Spinal cord (tissue), 10 donors: ENCODE data around the gene TBX21. TPM values are rescaled to one million over a fixed set of nuclear protein-coding genes. Genes with fewer than 3 reads are reported as not detected.

ENCODE experiments used
- DNase-seq, 6 donors: peaks; one replicate each; pipeline versions ENCODE4 v3.0.0 to v3.0.0-alpha.2; 2013 to 2015; ENCODE audit warnings: low spot score in 6 of 6, low read depth in 4 of 6
- H3K27ac ChIP-seq: one replicate; pipeline ENCODE4 v1.5.1; 2013; ENCODE audit warnings: low read depth, low read length, control low read depth
- H3K27me3 ChIP-seq: one replicate; pipeline ENCODE4 v1.6.1; 2013; ENCODE audit warnings: low read length; ENCODE audit not compliant: control insufficient read depth, insufficient read depth
- H3K36me3 ChIP-seq: one replicate; pipeline ENCODE4 v1.6.1; 2013; ENCODE audit warnings: low read length; ENCODE audit not compliant: control insufficient read depth, insufficient read depth
- H3K4me1 ChIP-seq: one replicate; pipeline ENCODE4 v1.6.1; 2013; ENCODE audit warnings: low read length; ENCODE audit not compliant: control insufficient read depth, insufficient read depth
- H3K4me3 ChIP-seq: one replicate; pipeline ENCODE4 v1.5.1; 2013; ENCODE audit warnings: low read depth, low read length, control low read depth
- H3K9me3 ChIP-seq: one replicate; pipeline ENCODE4 v1.6.1; 2013; ENCODE audit warnings: low read length; ENCODE audit not compliant: control insufficient read depth, insufficient read depth
- WGBS: methylation state at CpG from one replicate; pipeline ENCODE4 v1.1.5; 2013; ENCODE audit warnings: missing lambda C conversion rate; ENCODE audit not compliant: insufficient coverage; 5-methylcytosine and 5-hydroxymethylcytosine counted together
- polyA plus RNA-seq, 2 donors: library from polyadenylated mRNA; unstranded; fragments of 120-200 nt; gene quantifications; one replicate each; pipeline ENCODE4 v1.2.1, GENCODE V29; 2013; ENCODE audit not compliant: insufficient read length in 2 of 2
- total RNA-seq, 2 donors: library from RNA; depleted of rRNA in 1 of 2; stranded (reverse); fragments of 120-200 nt in 1 of 2; fragments of >200 nt in 1 of 2; gene quantifications; one replicate each; pipeline versions ENCODE4 v1.2.3 to v1.2.4, GENCODE V29; 2013 to 2014
- donor health status: healthy.

TBX21 gene
- total and polyA plus RNA-seq, 4 donors: 0.17 to 0.36 (median 0.26) TPM

GRCh38 chr17:47705536-47706530 lies 27.2 kb upstream of the TBX21 start:
- Histone ChIP-seq H3K36me3 (peaks cover 63% of the 10 kb centered on the region), H3K27ac (peak overlapping the region; percentile 80), H3K27me3 (no peaks in the 10 kb centered on the region), H3K4me1 (peaks cover 58% of the 10 kb centered on the region), H3K4me3 (no peak overlapping the region), H3K9me3 (no peaks in the 10 kb centered on the region)
- no peak for DNase-seq
- 75% methylated on average over 7 of the region's 12 CpGs for WGBS

DNA sequence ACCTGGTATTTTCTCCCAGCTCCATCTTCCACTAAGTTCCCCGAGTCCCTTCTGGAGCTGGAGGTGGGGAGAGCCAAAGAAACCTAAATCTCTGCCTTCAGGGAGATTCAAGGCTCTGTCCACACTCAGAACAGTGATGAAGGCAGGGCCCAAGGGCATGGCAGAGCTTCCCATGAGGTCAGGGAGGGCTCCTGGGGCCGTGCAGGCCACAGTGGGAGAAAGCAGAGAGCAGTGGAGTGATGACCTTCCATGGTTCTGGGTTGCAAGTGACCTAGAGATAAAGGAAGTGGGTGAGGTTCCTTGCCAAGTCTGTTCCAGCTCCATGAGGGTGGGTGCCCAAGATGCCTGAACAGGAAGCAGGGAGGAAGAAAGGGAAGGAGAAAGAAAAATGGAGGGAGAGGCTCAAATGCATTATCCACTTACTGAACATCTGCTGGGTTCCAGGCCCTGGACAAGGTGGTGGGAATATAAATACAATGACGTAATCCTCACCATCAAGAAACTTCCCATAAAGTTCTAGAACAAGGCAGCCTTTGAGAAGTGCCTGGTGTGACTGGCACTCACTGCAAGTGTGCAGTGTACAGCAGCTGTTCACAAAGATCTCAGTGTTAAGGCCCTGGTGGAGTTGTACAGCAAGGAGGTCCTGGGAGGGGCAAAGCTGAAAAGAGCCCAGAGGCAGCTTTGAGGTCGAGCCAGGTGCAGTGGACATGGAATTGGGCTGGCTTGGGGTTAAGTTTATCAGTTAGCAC lies 25.8 kb upstream of the TBX21 start:
- Histone ChIP-seq H3K4me1 (peaks cover 58% of the 10 kb centered on the region), H3K9me3 (no peaks in the 10 kb centered on the region), H3K27ac (peak overlapping the region; percentile 80), H3K27me3 (no peaks in the 10 kb centered on the region), H3K4me3 (no peak overlapping the region), H3K36me3 (peaks cover 62% of the 10 kb centered on the region)
- peak in 3 of 6 donors; percentile 28 to 77 (median 53) for DNase-seq
- 40% methylated on average over 2 of the region's 4 CpGs for WGBS

GRCh38 chr17:47707884-47708283 lies 25.2 kb upstream of the TBX21 start:
- WGBS: 67% methylated on average over 2 of the region's 3 CpGs

DNA sequence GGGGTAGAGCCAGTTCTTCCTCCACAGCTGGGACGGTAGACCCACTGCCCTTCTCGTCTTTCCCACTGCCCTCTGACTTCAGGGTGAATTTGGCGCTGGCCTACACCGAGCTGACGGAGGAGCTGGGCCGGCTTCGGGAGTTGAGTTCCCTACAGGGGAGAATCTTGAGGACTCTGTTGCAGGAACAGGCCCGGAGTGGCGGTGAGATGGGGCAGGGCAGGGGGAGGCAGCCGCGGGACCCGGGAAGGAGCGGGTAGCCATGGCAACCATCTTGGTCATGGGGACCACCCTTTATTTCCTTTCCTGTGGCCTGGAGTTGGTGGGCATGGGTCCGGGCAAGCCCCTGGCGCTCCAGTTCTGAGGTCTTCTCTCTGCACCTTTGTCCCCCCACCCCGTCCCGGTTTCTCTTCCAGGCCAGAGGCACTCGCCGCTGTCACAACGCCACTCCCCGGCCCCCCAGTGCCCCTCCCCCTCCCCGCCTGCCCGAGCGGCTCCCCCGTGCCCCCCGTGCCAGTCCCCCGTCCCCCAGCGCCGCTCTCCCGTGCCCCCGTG lies 24.6 kb upstream of the TBX21 start:
- WGBS: 21% methylated on average over 15 of the region's 31 CpGs
- Histone ChIP-seq H3K9me3 (no peaks in the 10 kb centered on the region), H3K4me3 (peak overlapping the region; percentile 32), H3K27me3 (no peaks in the 10 kb centered on the region), H3K36me3 (peaks cover 51% of the 10 kb centered on the region), H3K4me1 (peaks cover 48% of the 10 kb centered on the region), H3K27ac (peak overlapping the region; percentile 80)
- peak in 1 of 6 donors; percentile 16 for DNase-seq

More at GRCh38 chr17:47707884-47708283, 25.2 kb upstream of the TBX21 start:
- no peaks in the 10 kb centered on the region for H3K9me3 ChIP-seq
- peak overlapping the region; percentile 80 for H3K27ac ChIP-seq
- peaks cover 53% of the 10 kb centered on the region for H3K4me1 ChIP-seq
- H3K4me3 ChIP-seq: peak overlapping the region; percentile 32
- H3K27me3 ChIP-seq: no peaks in the 10 kb centered on the region
- H3K36me3 ChIP-seq: peaks cover 56% of the 10 kb centered on the region
- DNase-seq: no peak

- H3K36me3 ChIP-seq: peaks cover 47% of the 10 kb centered on the region
- 35% methylated on average over 87 of the region's 89 CpGs for WGBS
- H3K27ac ChIP-seq: peak overlapping the region; percentile 44
- peak in 1 of 6 donors; percentile 69 for DNase-seq
- H3K4me1 ChIP-seq: peaks cover 44% of the 10 kb centered on the region
- no peaks in the 10 kb centered on the region for H3K9me3 ChIP-seq
- H3K27me3 ChIP-seq: peaks cover 3% of the 10 kb centered on the region
- H3K4me3 ChIP-seq: no peak overlapping the region
These were observed 24.0 kb upstream of the TBX21 start for GRCh38 chr17:47708864-47709541.

- Histone ChIP-seq H3K4me1 (peaks cover 38% of the 10 kb centered on the region), H3K27me3 (peaks cover 3% of the 10 kb centered on the region), H3K36me3 (peaks cover 42% of the 10 kb centered on the region), H3K9me3 (no peaks in the 10 kb centered on the region), H3K27ac (peak overlapping the region; percentile 44), H3K4me3 (no peak overlapping the region)
- WGBS: no CpG with 5 or more reads among the region's 3 CpGs
- no peak for DNase-seq
These were observed 23.4 kb upstream of the TBX21 start for GRCh38 chr17:47709594-47709993.

DNA sequence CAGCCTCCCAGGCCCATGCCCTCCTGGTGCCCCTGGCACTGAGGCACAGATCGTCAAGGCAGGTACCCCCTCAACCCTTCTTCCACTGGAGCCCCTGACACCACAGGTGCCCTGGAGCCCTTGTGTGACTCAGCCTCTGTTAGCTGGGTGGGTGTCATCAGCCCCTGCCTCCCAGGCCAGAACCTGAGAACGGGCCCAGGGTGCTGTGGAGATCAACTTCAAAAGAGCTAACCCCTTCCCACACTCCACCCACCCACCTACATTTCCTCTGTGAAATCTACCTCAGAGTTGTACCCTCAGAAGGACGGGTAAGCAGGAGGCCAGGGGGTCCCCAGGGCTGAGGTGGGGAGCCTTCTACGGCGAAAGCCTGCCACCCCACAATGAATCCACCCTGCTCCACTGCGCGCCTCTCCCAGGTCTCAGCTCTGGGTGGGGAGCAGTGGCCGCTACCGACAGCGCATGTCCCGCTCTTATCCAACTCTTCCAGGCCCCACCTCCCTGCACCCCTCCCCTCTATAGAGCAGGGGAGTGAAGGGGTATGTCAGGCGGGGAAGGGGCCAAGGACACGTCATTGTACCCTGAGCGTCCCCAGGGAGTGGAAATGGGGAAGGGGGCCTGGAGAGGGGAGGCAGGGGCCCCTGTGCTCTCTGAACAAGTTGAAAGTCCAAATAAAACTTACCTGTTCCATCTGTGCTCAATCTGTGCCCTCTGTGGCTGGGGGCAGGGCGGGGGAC lies 21.5 kb upstream of the TBX21 start:
- DNase-seq: no peak
- Histone ChIP-seq H3K27ac (no peak overlapping the region), H3K9me3 (no peaks in the 10 kb centered on the region), H3K36me3 (peaks cover 32% of the 10 kb centered on the region), H3K27me3 (peaks cover 3% of the 10 kb centered on the region), H3K4me1 (peaks cover 24% of the 10 kb centered on the region), H3K4me3 (no peak overlapping the region)
- 94% methylated on average over 10 of the region's 15 CpGs for WGBS

- H3K9me3 ChIP-seq: no peaks in the 10 kb centered on the region
- WGBS: 82% methylated on average over 4 of the region's 5 CpGs
These were observed 20.6 kb upstream of the TBX21 start for GRCh38 chr17:47712330-47713023.

More at GRCh38 chr17:47712330-47713023, 20.6 kb upstream of the TBX21 start:
- DNase-seq: no peak
- Histone ChIP-seq H3K4me3 (no peak overlapping the region), H3K36me3 (peaks cover 29% of the 10 kb centered on the region), H3K4me1 (peaks cover 15% of the 10 kb centered on the region), H3K27ac (no peak overlapping the region), H3K27me3 (peaks cover 3% of the 10 kb centered on the region)
